SK-N-SH treated with all-trans-retinoic acid at 6 μM for 48 hours (cell line): Measurements from ENCODE around the gene PPARD.

Experiments
- ATAC-seq: fragments of 200-7000 bp; cut with Tn5 transposase; 3 replicates; pipeline ENCODE4 v1.9.1; 2020; ENCODE audit warnings: mild to moderate bottlenecking, moderate library complexity
- BACH2 ChIP-seq: fragments of 250-450 bp; sonication (Bioruptor Pico); IDR thresholded peaks from 2 replicates; pipeline ENCODE4 v1.9.0; 2021; ENCODE audit warnings: mild to moderate bottlenecking, borderline replicate concordance
- CREB5 ChIP-seq: fragments of 250-450 bp; sonication (Bioruptor Pico); IDR thresholded peaks from 2 replicates; pipeline ENCODE4 v1.5.1; 2020; ENCODE audit warnings: low read depth, mild to moderate bottlenecking, moderate library complexity
- CSDC2 ChIP-seq: fragments of 250-450 bp; sonication (Bioruptor Pico); IDR thresholded peaks from 2 replicates; pipeline ENCODE4 v1.5.0; 2020; ENCODE audit warnings: mild to moderate bottlenecking, moderate library complexity
- CSRNP3 ChIP-seq: fragments of 250-450 bp; sonication (Bioruptor Pico); IDR thresholded peaks from 2 replicates; pipeline ENCODE4 v1.5.1; 2021; ENCODE audit warnings: mild to moderate bottlenecking, moderate library complexity
- ESRRG ChIP-seq: fragments of 250-450 bp; sonication (Bioruptor Pico); IDR thresholded peaks from 2 replicates; pipeline ENCODE4 v1.6.1; 2021; ENCODE audit warnings: mild to moderate bottlenecking
- GLIS3 ChIP-seq: fragments of 250-450 bp; sonication (Bioruptor Pico); IDR thresholded peaks from 2 replicates; pipeline ENCODE4 v1.5.0; 2020; ENCODE audit warnings: mild to moderate bottlenecking, moderate library complexity
- ISL1 ChIP-seq: fragments of 250-450 bp; sonication (Bioruptor Pico); IDR thresholded peaks from 2 replicates; pipeline ENCODE4 v2.1.2; 2022; ENCODE audit warnings: mild to moderate bottlenecking, moderate library complexity
- POU6F1 ChIP-seq: fragments of 250-450 bp; sonication (Bioruptor Pico); IDR thresholded peaks from 2 replicates; pipeline ENCODE4 v1.8.0; 2021; ENCODE audit warnings: low read depth, mild to moderate bottlenecking, moderate library complexity, borderline replicate concordance
- PPARA ChIP-seq: fragments of 250-450 bp; sonication (Bioruptor Pico); IDR thresholded peaks from 2 replicates; pipeline ENCODE4 v1.5.0; 2020; ENCODE audit warnings: mild to moderate bottlenecking, borderline replicate concordance
- RARB ChIP-seq: fragments of 250-450 bp; sonication (Bioruptor Pico); IDR thresholded peaks from 2 replicates; pipeline ENCODE4 v1.8.0; 2021; ENCODE audit warnings: mild to moderate bottlenecking, moderate library complexity
- SNAI2 ChIP-seq: fragments of 250-450 bp; sonication (Bioruptor Pico); IDR thresholded peaks from 2 replicates; pipeline ENCODE4 v1.5.0; 2020; ENCODE audit warnings: mild to moderate bottlenecking, moderate library complexity
- TCF4 ChIP-seq: fragments of 250-450 bp; sonication (Bioruptor Pico); IDR thresholded peaks from 2 replicates; pipeline ENCODE4 v1.8.0; 2021; ENCODE audit warnings: mild to moderate bottlenecking, moderate library complexity, borderline replicate concordance
- TSHZ2 ChIP-seq: fragments of 250-450 bp; sonication (Bioruptor Pico); IDR thresholded peaks from 2 replicates; pipeline ENCODE4 v1.5.0; 2020; ENCODE audit warnings: mild to moderate bottlenecking, moderate library complexity
- ZC3H10 ChIP-seq: fragments of 250-450 bp; sonication (Bioruptor Pico); IDR thresholded peaks from 2 replicates; pipeline ENCODE4 v1.5.1; 2021; ENCODE audit warnings: mild to moderate bottlenecking, moderate library complexity
- ZFP3 ChIP-seq: fragments of 250-450 bp; sonication (Bioruptor Pico); IDR thresholded peaks from 2 replicates; pipeline ENCODE4 v1.5.0; 2020; ENCODE audit warnings: mild to moderate bottlenecking, moderate library complexity
- ZNF70 ChIP-seq: fragments of 450-650 bp; formaldehyde crosslinking; IDR thresholded peaks from 2 replicates; pipeline ENCODE4 v1.5.0; 2020; ENCODE audit warnings: mild to moderate bottlenecking, moderate library complexity
- ZNF8 ChIP-seq: fragments of 450-650 bp; formaldehyde crosslinking; IDR thresholded peaks from 2 replicates; pipeline ENCODE4 v1.5.0; 2020; ENCODE audit warnings: mild to moderate bottlenecking, moderate library complexity
- TF ChIP-seq, protein P1 (sequence below): fragments of 250-450 bp; sonication (Bioruptor Pico); IDR thresholded peaks from 2 replicates; pipeline ENCODE4 v1.8.0; 2020; ENCODE audit warnings: mild to moderate bottlenecking, moderate library complexity, borderline replicate concordance

PPARD gene

DNA sequence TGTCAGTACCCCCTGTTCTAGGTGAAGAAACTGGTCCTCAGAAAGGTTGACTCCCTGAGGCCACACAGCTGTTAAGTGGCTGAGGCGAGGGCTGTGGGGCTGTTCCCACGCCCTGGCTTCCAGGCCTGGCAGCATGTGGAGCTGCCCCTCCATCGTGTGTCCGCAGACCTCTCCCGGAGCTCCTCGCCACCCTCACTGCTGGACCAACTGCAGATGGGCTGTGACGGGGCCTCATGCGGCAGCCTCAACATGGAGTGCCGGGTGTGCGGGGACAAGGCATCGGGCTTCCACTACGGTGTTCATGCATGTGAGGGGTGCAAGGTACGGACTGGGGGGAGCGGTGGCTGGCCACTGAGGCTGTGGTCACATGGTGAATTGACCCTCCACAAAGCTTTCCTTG is 77.6 kb downstream of the PPARD start:
- no peak for ATAC-seq
- TF ChIP-seq ZC3H10 (CRISPR knock-in tag) (no peak), TCF4 (no peak), ESRRG (CRISPR knock-in tag) (no peak), GLIS3 (CRISPR knock-in tag) (no peak), CSRNP3 (CRISPR knock-in tag) (no peak)
- TF ChIP-seq, protein P1, sequence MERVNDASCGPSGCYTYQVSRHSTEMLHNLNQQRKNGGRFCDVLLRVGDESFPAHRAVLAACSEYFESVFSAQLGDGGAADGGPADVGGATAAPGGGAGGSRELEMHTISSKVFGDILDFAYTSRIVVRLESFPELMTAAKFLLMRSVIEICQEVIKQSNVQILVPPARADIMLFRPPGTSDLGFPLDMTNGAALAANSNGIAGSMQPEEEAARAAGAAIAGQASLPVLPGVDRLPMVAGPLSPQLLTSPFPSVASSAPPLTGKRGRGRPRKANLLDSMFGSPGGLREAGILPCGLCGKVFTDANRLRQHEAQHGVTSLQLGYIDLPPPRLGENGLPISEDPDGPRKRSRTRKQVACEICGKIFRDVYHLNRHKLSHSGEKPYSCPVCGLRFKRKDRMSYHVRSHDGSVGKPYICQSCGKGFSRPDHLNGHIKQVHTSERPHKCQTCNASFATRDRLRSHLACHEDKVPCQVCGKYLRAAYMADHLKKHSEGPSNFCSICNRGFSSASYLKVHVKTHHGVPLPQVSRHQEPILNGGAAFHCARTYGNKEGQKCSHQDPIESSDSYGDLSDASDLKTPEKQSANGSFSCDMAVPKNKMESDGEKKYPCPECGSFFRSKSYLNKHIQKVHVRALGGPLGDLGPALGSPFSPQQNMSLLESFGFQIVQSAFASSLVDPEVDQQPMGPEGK (CRISPR knock-in tag), result no peak

DNA sequence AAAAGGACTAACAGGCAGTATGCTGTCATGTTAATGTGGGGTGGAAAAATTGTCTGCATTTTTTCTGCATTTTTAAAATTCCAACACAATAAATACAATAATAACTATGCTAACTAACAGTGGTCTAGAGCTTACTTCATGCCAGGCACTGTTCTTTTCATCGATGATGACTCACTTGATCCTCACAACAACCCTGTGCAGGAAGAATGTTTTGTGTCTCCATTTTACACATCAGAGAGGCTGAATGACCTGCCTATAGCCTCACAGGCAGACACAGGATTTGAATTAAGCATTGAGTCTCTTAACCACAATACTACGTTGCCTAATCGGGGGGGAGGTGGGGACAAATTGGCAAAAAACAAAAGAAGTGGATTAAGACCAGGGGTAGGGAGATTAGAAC is 82.9 kb downstream of the PPARD start:
- peak; percentile 91 for ATAC-seq
- TF ChIP-seq, protein P1 (CRISPR knock-in tag), result peak; percentile 31; the same call in 1 of the 2 replicates
- no peak for TF ChIP-seq GLIS3 (CRISPR knock-in tag)

- ATAC-seq, result no peak
- no peak for TF ChIP-seq BACH2 (CRISPR knock-in tag)
- TF ChIP-seq TCF4, result no peak
- TF ChIP-seq ZC3H10 (CRISPR knock-in tag), result no peak
- no peak for TF ChIP-seq ZNF8
- TF ChIP-seq CREB5 (CRISPR knock-in tag), result no peak
- no peak for TF ChIP-seq ESRRG (CRISPR knock-in tag)
- no peak for TF ChIP-seq PPARA
- TF ChIP-seq, all 23 proteins: peak for 0
Observed at GRCh38 chr6:35426074-35426473, 83.7 kb downstream of the PPARD start.

DNA sequence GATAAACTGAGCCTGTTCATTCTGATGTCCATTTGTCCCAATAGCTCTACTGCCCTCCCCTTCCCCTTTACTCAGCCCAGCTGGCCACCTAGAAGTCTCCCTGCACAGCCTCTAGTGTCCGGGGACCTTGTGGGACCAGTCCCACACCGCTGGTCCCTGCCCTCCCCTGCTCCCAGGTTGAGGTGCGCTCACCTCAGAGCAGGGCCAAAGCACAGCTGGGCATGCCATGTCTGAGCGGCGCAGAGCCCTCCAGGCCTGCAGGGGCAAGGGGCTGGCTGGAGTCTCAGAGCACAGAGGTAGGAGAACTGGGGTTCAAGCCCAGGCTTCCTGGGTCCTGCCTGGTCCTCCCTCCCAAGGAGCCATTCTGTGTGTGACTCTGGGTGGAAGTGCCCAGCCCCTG is 85.1 kb downstream of the PPARD start:
- ATAC-seq, result no peak
- TF ChIP-seq SNAI2 (CRISPR knock-in tag) (no peak), ISL1 (CRISPR knock-in tag) (no peak), BACH2 (CRISPR knock-in tag) (no peak), RARB (CRISPR knock-in tag) (no peak), CREB5 (CRISPR knock-in tag) (no peak), ZFP3 (no peak), CSDC2 (CRISPR knock-in tag) (no peak), PPARA (no peak), TSHZ2 (CRISPR knock-in tag) (no peak), ZC3H10 (CRISPR knock-in tag) (no peak), TCF4 (no peak), POU6F1 (CRISPR knock-in tag) (no peak), GLIS3 (CRISPR knock-in tag) (no peak), ESRRG (CRISPR knock-in tag) (no peak), ZNF70 (CRISPR knock-in tag) (no peak)
